ENCODE data around the gene ZC3HAV1L.

ZC3HAV1L gene

GRCh38 chr7:139018910-139019309 is 16.9 kb downstream of the ZC3HAV1L start:
- no peak overlapping the region for H3K27ac ChIP-seq (ENCODE audit: low read length)
- no peaks in the 10 kb centered on the region for H3K36me3 ChIP-seq (replicated peaks; ENCODE audit: insufficient read depth, low read length)
- H2AFZ ChIP-seq (ENCODE audit: low read length) = no peak overlapping the region
- H3K4me1 ChIP-seq (ENCODE audit: low read length) = no peaks in the 10 kb centered on the region
- H3K4me2 ChIP-seq (ENCODE audit: low read depth, low read length) = no peak overlapping the region
- no peak for DNase-seq
- H3K9me3 ChIP-seq (replicated peaks; ENCODE audit: insufficient read depth, low read length) = no peaks in the 10 kb centered on the region
- H3K79me2 ChIP-seq (ENCODE audit: low read length) = no peaks in the 10 kb centered on the region
- no peak overlapping the region for H3K9ac ChIP-seq (ENCODE audit: low read length)
- H4K20me1 ChIP-seq (ENCODE audit: insufficient read depth, low read length) = no peaks in the 10 kb centered on the region
- no peak overlapping the region for H3K4me3 ChIP-seq (ENCODE audit: low read length)
- no peaks in the 10 kb centered on the region for H3K9me2 ChIP-seq (replicated peaks; ENCODE audit: insufficient read depth, low read length)
- no peaks in the 10 kb centered on the region for H3F3A ChIP-seq (ENCODE audit: insufficient read depth, low read length)
- TF ChIP-seq EZH2 (optimal IDR thresholded peaks at IDR 0.05; ENCODE audit: low read depth, low read length) (no peak), EZH2phosphoT487 (IDR thresholded peaks at IDR 0.05; ENCODE audit: low read length) (no peak)
- TF ChIP-seq, protein P1, sequence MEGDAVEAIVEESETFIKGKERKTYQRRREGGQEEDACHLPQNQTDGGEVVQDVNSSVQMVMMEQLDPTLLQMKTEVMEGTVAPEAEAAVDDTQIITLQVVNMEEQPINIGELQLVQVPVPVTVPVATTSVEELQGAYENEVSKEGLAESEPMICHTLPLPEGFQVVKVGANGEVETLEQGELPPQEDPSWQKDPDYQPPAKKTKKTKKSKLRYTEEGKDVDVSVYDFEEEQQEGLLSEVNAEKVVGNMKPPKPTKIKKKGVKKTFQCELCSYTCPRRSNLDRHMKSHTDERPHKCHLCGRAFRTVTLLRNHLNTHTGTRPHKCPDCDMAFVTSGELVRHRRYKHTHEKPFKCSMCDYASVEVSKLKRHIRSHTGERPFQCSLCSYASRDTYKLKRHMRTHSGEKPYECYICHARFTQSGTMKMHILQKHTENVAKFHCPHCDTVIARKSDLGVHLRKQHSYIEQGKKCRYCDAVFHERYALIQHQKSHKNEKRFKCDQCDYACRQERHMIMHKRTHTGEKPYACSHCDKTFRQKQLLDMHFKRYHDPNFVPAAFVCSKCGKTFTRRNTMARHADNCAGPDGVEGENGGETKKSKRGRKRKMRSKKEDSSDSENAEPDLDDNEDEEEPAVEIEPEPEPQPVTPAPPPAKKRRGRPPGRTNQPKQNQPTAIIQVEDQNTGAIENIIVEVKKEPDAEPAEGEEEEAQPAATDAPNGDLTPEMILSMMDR (IDR thresholded peaks at IDR 0.05; ENCODE audit: low read length) = no peak
- H3K27me3 ChIP-seq (replicated peaks; ENCODE audit: insufficient read depth, low read length) = no peaks in the 10 kb centered on the region

- no peaks in the 10 kb centered on the region for H3F3A ChIP-seq (ENCODE audit: insufficient read depth, low read length)
- H3K36me3 ChIP-seq (replicated peaks; ENCODE audit: insufficient read depth, low read length) = no peaks in the 10 kb centered on the region
- no peaks in the 10 kb centered on the region for H3K27me3 ChIP-seq (replicated peaks; ENCODE audit: insufficient read depth, low read length)
- H3K9me2 ChIP-seq (replicated peaks; ENCODE audit: insufficient read depth, low read length) = no peaks in the 10 kb centered on the region
- no peak overlapping the region for H3K27ac ChIP-seq (ENCODE audit: low read length)
- H4K20me1 ChIP-seq (ENCODE audit: insufficient read depth, low read length) = no peaks in the 10 kb centered on the region
- no peak overlapping the region for H3K4me3 ChIP-seq (ENCODE audit: low read length)
- H3K9me3 ChIP-seq (replicated peaks; ENCODE audit: insufficient read depth, low read length) = no peaks in the 10 kb centered on the region
- 0 out of 2 replicates have a peak overlapping the region, but pooled peaks have one; percentile 9 for H2AFZ ChIP-seq (ENCODE audit: low read length)
- no peaks in the 10 kb centered on the region for H3K4me1 ChIP-seq (ENCODE audit: low read length)
- no peaks in the 10 kb centered on the region for H3K79me2 ChIP-seq (ENCODE audit: low read length)
- DNase-seq = peak; percentile 81
- no peak overlapping the region for H3K4me2 ChIP-seq (ENCODE audit: low read depth, low read length)
- H3K9ac ChIP-seq (ENCODE audit: low read length) = no peak overlapping the region
- TF ChIP-seq EZH2phosphoT487 (IDR thresholded peaks at IDR 0.05; ENCODE audit: low read length) = no peak
- TF ChIP-seq, protein P1 (IDR thresholded peaks at IDR 0.05; ENCODE audit: low read length) = peak; percentile 82
These were observed 18.8 kb downstream of the ZC3HAV1L start for GRCh38 chr7:139016931-139017511.

DNA sequence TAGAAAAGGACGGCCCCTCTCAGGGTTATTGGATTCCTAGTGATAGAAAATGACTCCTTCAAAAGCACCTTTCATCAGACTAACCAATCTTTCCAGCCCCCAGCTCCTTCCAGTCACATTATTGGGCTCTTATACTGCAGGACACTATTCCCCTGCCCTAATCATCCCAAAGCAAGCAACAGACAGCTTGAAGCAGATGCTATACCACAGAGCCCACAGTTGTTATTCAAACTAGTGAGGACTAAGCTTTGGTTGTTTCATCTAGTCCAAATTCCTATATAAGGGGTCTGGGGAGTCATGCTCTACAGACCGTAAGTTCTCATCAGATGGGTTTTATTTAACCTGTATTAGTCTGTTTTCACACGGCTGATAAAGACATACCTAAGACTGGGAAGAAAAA is 24.5 kb downstream of the ZC3HAV1L start:
- Histone ChIP-seq H3K9me2 (replicated peaks; ENCODE audit: insufficient read depth, low read length) (no peaks in the 10 kb centered on the region), H3K27ac (ENCODE audit: low read length) (no peak overlapping the region), H3K9me3 (replicated peaks; ENCODE audit: insufficient read depth, low read length) (no peaks in the 10 kb centered on the region), H3K4me1 (ENCODE audit: low read length) (no peaks in the 10 kb centered on the region), H3K9ac (ENCODE audit: low read length) (no peak overlapping the region), H3K4me2 (ENCODE audit: low read depth, low read length) (no peak overlapping the region), H3K36me3 (replicated peaks; ENCODE audit: insufficient read depth, low read length) (no peaks in the 10 kb centered on the region), H3F3A (ENCODE audit: insufficient read depth, low read length) (no peaks in the 10 kb centered on the region), H2AFZ (ENCODE audit: low read length) (no peak overlapping the region), H3K4me3 (ENCODE audit: low read length) (no peak overlapping the region), H3K79me2 (ENCODE audit: low read length) (no peaks in the 10 kb centered on the region), H3K27me3 (replicated peaks; ENCODE audit: insufficient read depth, low read length) (no peaks in the 10 kb centered on the region), H4K20me1 (ENCODE audit: insufficient read depth, low read length) (no peaks in the 10 kb centered on the region)
- TF ChIP-seq EZH2phosphoT487 (IDR thresholded peaks at IDR 0.05; ENCODE audit: low read length) (no peak), EZH2 (optimal IDR thresholded peaks at IDR 0.05; ENCODE audit: low read depth, low read length) (no peak)
- TF ChIP-seq, protein P1 (IDR thresholded peaks at IDR 0.05; ENCODE audit: low read length) = no peak
- no peak for DNase-seq

All from MM.1S (cell line).